Gastroesophageal sphincter (tissue), 4 donors: Measurements from ENCODE around the gene ZNF555. TPM values are rescaled to one million over a fixed set of nuclear protein-coding genes. Genes with fewer than 3 reads are reported as not detected.

Experiments used
- ATAC-seq: fragments of 150-250 bp; one replicate; pipeline ENCODE4 v1.9.1; 2016; ENCODE audit warnings: mild to moderate bottlenecking, moderate library complexity
- H3K27ac ChIP-seq, 4 donors: fragments of 200-600 bp; sonication (generic) in 3 of 4; 1 replicate in 3 of 4; 2 replicates in 1 of 4; pipeline ENCODE4 v1.5.1; 2016 to 2019
- H3K27me3 ChIP-seq: fragments of 200-600 bp; sonication (generic); one replicate; pipeline ENCODE4 v1.5.1; 2019
- H3K36me3 ChIP-seq, 2 donors: fragments of 200-600 bp; sonication (generic); one replicate each; pipeline ENCODE4 v1.5.1; 2019; ENCODE audit warnings: control low read depth in 1 of 2
- H3K4me1 ChIP-seq, 3 donors: fragments of 200-600 bp; sonication (generic); 1 replicate in 2 of 3; 2 replicates in 1 of 3; pipeline ENCODE4 v1.5.1; 2016 to 2019; ENCODE audit warnings: control low read depth in 2 of 3
- H3K4me3 ChIP-seq, 2 donors: fragments of 200-600 bp; sonication (generic); one replicate each; pipeline ENCODE4 v1.5.1; 2019; ENCODE audit warnings: mild to moderate bottlenecking in 1 of 2, moderate library complexity in 1 of 2
- H3K9me3 ChIP-seq, 3 donors: fragments of 200-600 bp; sonication (generic); one replicate each; pipeline ENCODE4 v1.5.1; 2017 to 2019; ENCODE audit warnings: control low read depth in 2 of 3
- EP300 ChIP-seq: sonication (generic); formaldehyde crosslinking; IDR thresholded peaks from one replicate; pipeline ENCODE4 v1.6.1; 2017; ENCODE audit warnings: antibody characterized with exemption, mild to moderate bottlenecking
- POLR2A ChIP-seq, 2 donors: fragments of 450-650 bp; IDR thresholded peaks; one replicate each; pipeline ENCODE4 v1.6.1; 2017; ENCODE audit warnings: antibody characterized with exemption in 2 of 2, mild to moderate bottlenecking in 2 of 2, moderate library complexity in 1 of 2
- POLR2AphosphoS5 ChIP-seq: sonication (generic); formaldehyde crosslinking; IDR thresholded peaks from one replicate; pipeline ENCODE4 v1.6.1; 2017; ENCODE audit warnings: antibody characterized with exemption
- WGBS, 2 donors: methylation state at CpG; one replicate each; pipeline ENCODE4 v1.1.5; 2018; ENCODE audit warnings: low coverage in 1 of 2; 5-methylcytosine and 5-hydroxymethylcytosine counted together
- total RNA-seq, 4 donors: library from RNA; depleted of rRNA; stranded (reverse); fragments of >200 nt; gene quantifications; one replicate each; pipeline ENCODE4 v1.1.0, GENCODE V29; 2016
- TF ChIP-seq, protein P1 (sequence below), 4 experiments: fragments of 200-600 bp in 2 of 4; fragments of 450-650 bp in 2 of 4; sonication (generic) in 1 of 4; IDR thresholded peaks; one replicate each; pipeline ENCODE4 v1.5.1; 2017 to 2019; ENCODE audit warnings: antibody characterized with exemption in 4 of 4, mild to moderate bottlenecking in 2 of 4, moderate library complexity in 2 of 4

ZNF555 gene
- total RNA-seq, 4 donors from 2014 or later: 4.2 to 10.9 (median 7.6) TPM

DNA sequence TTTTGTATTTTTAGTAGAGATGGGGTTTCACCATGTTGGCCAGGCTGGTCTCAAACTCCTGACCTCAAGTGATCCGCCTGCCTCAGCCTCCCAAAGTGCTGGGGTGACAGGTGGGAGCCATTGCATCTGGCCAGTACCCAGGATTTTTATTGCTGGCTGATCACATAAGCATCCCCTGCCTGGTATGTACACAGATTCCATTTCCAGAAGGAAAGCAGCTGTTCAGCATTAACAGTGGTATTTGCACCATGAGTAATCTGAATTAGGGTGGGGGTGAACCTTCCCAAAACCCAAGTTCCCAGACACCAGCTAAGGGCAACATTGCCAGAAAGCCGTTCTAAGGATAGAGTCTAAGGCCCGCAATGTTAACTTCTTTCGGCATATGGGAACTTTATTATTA, 7.3 kb downstream of the ZNF555 start:
- TF ChIP-seq POLR2A (IDR thresholded peaks at IDR 0.05): no peak
- no peak for ATAC-seq
- Histone ChIP-seq H3K4me3 (no peak overlapping the region), H3K36me3 (peaks cover 22 to 75% of the 10 kb centered on the region in 2 donors), H3K4me1 (peaks cover 0 to 1% (median 0%) of the 10 kb centered on the region in 3 donors), H3K27me3 (no peaks in the 10 kb centered on the region), H3K9me3 (peaks cover 0 to 75% (median 2%) of the 10 kb centered on the region in 3 donors), H3K27ac (no peak overlapping the region)
- 76 to 84% methylated on average over 3 to 4 of the region's 4 CpGs for whole genome bisulfite sequencing, 2 donors

DNA sequence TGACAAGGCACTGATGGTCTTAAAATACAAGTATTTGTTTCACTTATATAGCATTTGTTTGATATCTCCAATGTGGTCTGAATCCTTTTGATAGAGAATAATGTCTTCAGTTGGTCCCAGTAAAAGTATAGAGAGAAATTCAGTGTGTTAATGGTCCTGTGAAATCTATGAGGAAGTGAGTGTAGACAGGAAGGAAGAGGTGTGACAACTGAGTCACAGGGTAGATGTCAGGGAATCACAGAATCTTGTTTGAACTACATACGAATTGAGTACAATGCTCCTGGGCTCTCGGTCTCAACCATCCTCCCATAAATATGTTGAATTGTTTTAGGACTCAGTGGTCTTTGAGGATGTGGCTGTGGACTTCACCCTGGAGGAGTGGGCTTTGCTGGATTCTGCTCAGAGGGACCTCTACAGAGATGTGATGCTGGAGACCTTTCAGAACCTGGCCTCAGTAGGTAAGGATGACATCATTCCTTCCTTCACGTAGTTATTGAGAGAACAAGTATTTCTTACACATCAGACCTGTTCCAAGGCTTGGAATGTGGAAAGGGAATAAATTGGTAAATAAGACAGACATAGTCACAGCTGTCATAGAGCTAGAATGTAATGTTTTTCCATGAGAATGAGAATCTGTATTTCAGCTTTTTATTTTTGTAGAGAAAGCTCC, 9.1 kb downstream of the ZNF555 start:
- peaks cover 0 to 93% (median 3%) of the 10 kb centered on the region in 3 donors for H3K9me3 ChIP-seq

DNA sequence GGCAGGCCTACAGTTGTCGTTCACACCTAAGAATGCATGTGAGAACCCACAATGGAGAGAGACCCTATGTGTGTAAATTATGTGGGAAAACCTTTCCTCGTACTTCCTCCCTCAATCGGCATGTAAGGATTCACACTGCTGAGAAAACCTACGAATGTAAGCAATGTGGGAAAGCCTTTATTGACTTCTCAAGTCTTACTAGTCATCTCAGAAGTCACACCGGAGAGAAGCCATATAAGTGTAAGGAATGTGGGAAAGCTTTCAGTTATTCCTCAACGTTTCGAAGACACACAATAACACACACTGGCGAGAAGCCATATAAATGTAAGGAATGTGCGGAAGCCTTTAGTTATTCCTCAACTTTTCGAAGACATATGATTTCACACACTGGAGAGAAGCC, 11.3 kb downstream of the ZNF555 start:
- no peak for ATAC-seq
- no peak overlapping the region for H3K4me3 ChIP-seq
- TF ChIP-seq EP300 (no peak), POLR2AphosphoS5 (no peak), POLR2A (IDR thresholded peaks at IDR 0.05) (no peak)
- TF ChIP-seq, protein P1, sequence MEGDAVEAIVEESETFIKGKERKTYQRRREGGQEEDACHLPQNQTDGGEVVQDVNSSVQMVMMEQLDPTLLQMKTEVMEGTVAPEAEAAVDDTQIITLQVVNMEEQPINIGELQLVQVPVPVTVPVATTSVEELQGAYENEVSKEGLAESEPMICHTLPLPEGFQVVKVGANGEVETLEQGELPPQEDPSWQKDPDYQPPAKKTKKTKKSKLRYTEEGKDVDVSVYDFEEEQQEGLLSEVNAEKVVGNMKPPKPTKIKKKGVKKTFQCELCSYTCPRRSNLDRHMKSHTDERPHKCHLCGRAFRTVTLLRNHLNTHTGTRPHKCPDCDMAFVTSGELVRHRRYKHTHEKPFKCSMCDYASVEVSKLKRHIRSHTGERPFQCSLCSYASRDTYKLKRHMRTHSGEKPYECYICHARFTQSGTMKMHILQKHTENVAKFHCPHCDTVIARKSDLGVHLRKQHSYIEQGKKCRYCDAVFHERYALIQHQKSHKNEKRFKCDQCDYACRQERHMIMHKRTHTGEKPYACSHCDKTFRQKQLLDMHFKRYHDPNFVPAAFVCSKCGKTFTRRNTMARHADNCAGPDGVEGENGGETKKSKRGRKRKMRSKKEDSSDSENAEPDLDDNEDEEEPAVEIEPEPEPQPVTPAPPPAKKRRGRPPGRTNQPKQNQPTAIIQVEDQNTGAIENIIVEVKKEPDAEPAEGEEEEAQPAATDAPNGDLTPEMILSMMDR (IDR thresholded peaks at IDR 0.05): no peak
- no peaks in the 10 kb centered on the region for H3K27me3 ChIP-seq
- 94 to 100% methylated on average over 6 to 7 of the region's 10 CpGs for WGBS, 2 donors
- H3K4me1 ChIP-seq: no peaks in the 10 kb centered on the region
- peaks cover 0 to 100% (median 3%) of the 10 kb centered on the region in 3 donors for H3K9me3 ChIP-seq
- H3K27ac ChIP-seq: no peak overlapping the region
- peaks cover 22 to 83% of the 10 kb centered on the region in 2 donors for H3K36me3 ChIP-seq

More for the DNA sequence above, 9.1 kb downstream of the ZNF555 start:
- H3K27ac ChIP-seq: no peak overlapping the region
- H3K4me1 ChIP-seq: no peaks in the 10 kb centered on the region
- 91 to 100% methylated on average over 3 of the region's 3 CpGs for WGBS, 2 donors
- ATAC-seq: no peak
- TF ChIP-seq EP300 (no peak), POLR2AphosphoS5 (no peak), POLR2A (IDR thresholded peaks at IDR 0.05) (no peak)
- TF ChIP-seq, protein P1 (IDR thresholded peaks at IDR 0.05): no peak
- H3K36me3 ChIP-seq: peaks cover 22 to 84% of the 10 kb centered on the region in 2 donors
- no peak overlapping the region for H3K4me3 ChIP-seq
- no peaks in the 10 kb centered on the region for H3K27me3 ChIP-seq

DNA sequence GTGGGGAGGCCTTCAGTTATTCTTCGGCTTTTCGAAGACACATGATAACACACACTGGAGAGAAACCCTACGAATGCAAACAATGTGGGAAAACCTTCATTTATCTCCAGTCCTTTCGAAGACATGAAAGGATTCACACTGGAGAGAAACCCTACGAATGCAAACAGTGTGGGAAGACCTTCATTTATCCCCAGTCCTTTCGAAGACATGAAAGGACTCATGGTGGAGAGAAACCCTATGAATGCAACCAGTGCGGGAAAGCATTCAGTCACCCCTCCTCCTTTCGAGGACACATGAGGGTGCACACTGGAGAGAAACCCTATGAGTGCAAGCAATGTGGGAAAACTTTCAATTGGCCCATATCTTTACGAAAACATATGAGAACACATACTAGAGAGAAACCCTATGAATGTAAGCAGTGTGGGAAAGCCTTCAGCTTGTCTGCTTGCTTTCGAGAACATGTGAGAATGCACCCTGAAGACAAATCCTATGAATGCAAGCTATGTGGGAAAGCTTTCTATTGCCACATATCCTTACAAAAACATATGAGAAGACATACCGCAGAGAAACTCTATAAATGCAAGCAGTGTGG, 11.8 kb downstream of the ZNF555 start:
- Histone ChIP-seq H3K4me3 (no peak overlapping the region), H3K27me3 (no peaks in the 10 kb centered on the region), H3K9me3 (peaks cover 0 to 100% (median 3%) of the 10 kb centered on the region in 3 donors), H3K36me3 (peaks cover 22 to 83% of the 10 kb centered on the region in 2 donors), H3K27ac (no peak overlapping the region), H3K4me1 (no peaks in the 10 kb centered on the region)
- 93 to 96% methylated on average over 8 to 11 of the region's 11 CpGs for WGBS, 2 donors
- TF ChIP-seq EP300 (no peak), POLR2AphosphoS5 (no peak), POLR2A (IDR thresholded peaks at IDR 0.05) (no peak)
- TF ChIP-seq, protein P1 (IDR thresholded peaks at IDR 0.05): no peak
- no peak for ATAC-seq

DNA sequence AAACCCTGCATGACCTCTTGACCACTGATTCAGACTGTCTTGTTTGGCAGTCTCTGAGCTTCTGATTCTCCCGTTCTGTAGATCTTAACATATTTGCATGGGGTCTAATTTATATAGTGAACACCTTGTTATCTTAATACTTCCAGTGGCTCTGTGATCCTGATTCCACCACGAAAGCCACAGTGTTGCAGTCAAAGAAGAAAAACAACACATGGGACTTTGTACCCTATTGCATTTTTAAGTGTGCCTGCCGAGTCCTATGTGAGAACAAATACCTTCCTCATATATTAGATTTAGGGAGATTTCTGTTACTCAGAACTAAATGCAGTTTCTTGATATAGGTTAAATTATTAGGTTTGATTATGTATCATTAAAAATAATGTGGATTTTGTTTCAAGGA, 13.6 kb downstream of the ZNF555 start:
- Histone ChIP-seq H3K36me3 (peaks cover 22 to 70% of the 10 kb centered on the region in 2 donors), H3K9me3 (peaks cover 0 to 100% (median 3%) of the 10 kb centered on the region in 3 donors), H3K4me1 (no peaks in the 10 kb centered on the region), H3K4me3 (no peak overlapping the region), H3K27me3 (no peaks in the 10 kb centered on the region), H3K27ac (no peak overlapping the region)
- TF ChIP-seq POLR2AphosphoS5 (no peak), EP300 (no peak), POLR2A (IDR thresholded peaks at IDR 0.05) (no peak)
- TF ChIP-seq, protein P1 (IDR thresholded peaks at IDR 0.05): no peak
- WGBS, 2 donors: 89 to 93% methylated on average over 2 to 3 of the region's 3 CpGs
- ATAC-seq: no peak
